Epithelial cell of proximal tubule (primary cell): ENCODE measurements around the gene FOXE1. TPM values are rescaled to one million over a fixed set of nuclear protein-coding genes. Genes with fewer than 3 reads are reported as not detected.
A peak's percentile ranks its signal among the peaks of the same experiment; 100 is the strongest.

Source experiments
- DNase-seq: peaks from one replicate; pipeline ENCODE4 v3.0.0-alpha.2; 2011; ENCODE audit warnings: low read depth
- H3K4me3 ChIP-seq: 2 replicates; pipeline ENCODE4 v1.5.1; 2011; ENCODE audit warnings: low read depth, mild to moderate bottlenecking, low read length
- CTCF ChIP-seq: conservative IDR thresholded peaks from 2 replicates; pipeline ENCODE4 v1.5.1; 2012; ENCODE audit warnings: low read depth, mild to moderate bottlenecking, low read length
- total RNA-seq: library from RNA; depleted of rRNA; stranded (reverse); fragments of >200 nt; gene quantifications from 2 replicates; pipeline ENCODE4 v1.2.3, GENCODE V29; 2015

The FOXE1 gene
- 0.35 and 1.1 TPM in 2 replicates for total RNA-seq

DNA sequence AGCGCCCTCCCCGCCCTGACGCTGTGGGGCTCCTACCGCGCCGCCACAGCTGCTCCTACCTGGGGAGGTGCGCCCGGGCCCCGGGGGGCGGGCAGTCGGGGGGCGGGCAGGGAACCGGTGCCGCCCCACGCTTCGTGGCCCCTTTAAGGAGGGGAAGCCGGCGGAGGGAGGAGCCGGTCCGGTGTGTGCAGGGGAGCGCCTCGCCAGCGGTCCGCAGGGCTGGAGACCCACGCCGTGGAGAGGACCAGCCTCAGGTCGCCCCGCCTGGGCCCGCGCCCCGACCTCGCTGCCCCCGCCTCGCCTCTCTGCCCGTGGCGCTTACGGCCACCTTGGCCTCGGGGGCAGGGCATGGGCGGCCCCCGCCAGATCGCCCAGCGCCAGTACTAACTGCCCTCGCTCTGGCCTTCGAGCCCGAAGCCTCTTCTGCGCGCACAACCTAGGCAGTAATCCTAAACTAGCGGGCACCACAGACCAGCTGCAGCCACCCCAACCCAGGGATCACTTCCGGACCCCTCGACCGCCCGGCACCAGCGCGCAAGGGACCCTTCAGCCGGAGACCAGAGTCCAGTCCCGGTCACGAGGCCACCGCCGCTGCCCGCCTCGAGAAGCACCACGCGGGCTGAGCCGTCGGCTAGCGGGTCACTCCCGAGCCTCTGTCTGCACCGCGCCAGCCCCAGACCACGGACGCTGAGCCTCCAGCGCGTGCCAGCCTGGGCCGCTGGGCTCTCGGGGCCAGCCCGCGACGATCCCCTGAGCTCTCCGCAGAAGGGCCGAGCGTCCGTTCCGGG, at the start of gene FOXE1:
Gene FOXE1 (plus strand): TSS at position 171 of the 788 bp plus-strand sequence. CDS start 689 bp downstream, outside the sequence.
- DNase-seq, result no peak
- TF ChIP-seq CTCF, result no peak
- H3K4me3 ChIP-seq, result peak within 1 kb of the TSS; percentile 56

DNA sequence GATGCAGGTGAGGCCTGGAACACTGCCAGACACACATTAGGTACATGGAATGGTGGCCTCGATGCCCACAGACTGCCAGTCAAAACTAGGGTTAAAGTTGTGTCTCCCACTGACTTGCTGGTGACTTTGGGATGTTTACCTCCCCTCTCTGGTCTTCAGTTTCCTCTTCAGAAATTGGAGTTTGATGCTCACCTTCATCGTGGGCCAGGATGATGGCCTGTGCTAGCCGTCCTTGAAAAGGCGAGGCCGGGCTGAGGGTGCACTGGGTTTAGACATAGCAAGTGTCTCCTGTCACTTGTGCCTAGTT, 49.0 kb upstream of the FOXE1 start:
- peak overlapping the region; percentile 48 for H3K4me3 ChIP-seq
- no peak for TF ChIP-seq CTCF
- no peak for DNase-seq

GRCh38 chr9:97806721-97807120, 46.3 kb upstream of the FOXE1 start:
- no peak for TF ChIP-seq CTCF
- H3K4me3 ChIP-seq, result no peak overlapping the region
- no peak for DNase-seq

DNA sequence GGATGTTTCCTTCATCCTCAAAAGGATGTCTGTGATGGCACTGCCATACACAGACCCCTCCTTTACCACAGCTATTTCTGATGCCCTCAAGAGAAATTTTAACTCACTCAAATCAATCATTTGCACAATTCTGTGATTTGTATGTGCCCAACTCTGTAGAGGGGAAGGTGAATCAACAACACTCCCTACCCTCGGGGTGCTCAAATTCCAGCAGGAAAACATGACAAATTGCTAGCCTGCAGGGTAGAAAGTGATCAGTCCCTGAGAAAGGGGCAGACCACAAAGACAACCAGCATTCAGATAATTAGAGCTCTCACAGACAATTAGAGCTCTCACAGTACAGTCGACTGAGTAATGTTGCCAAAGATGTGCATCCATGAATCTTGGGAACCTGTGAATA, 45.3 kb upstream of the FOXE1 start:
- no peak for DNase-seq

DNA sequence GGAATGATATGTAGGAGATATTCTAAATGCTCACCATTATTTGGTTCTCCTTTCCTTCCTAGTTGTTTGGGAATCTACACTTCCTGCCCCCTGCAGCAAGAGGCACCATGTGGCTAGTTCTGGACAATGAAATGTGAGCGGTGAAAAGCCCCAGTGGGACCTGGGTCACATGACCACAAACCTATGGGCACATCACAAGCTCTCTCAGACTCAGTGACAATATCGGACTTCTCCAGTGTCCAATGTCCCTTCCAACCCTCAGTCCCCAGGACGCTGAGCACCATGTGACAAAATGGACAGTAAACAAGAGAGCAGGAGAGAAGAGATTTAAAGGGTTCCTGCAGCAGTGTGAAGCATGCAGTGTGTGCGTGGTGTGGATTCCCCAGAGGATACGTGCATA, 44.6 kb upstream of the FOXE1 start:
- no peak overlapping the region for H3K4me3 ChIP-seq
- no peak for TF ChIP-seq CTCF
- no peak for DNase-seq

More for the DNA sequence above, 45.3 kb upstream of the FOXE1 start:
- no peak for TF ChIP-seq CTCF
- no peak overlapping the region for H3K4me3 ChIP-seq

- peak; percentile 73 for DNase-seq
- TF ChIP-seq CTCF, result no peak
- H3K4me3 ChIP-seq, result no peak overlapping the region
These were observed 44.1 kb upstream of the FOXE1 start for GRCh38 chr9:97808972-97809371.
